Mesenteric fat pad (tissue), 1 donor: ENCODE measurements around the gene SLC22A17. TPM values are rescaled to one million over a fixed set of nuclear protein-coding genes. Genes with fewer than 3 reads are reported as not detected.
"Not testable (repeated sequence)": the region's sequence is repeated elsewhere in the genome, so short reads cannot be mapped to it uniquely, and the experiment has no call there.

Source experiments
- DNase-seq: peaks from one replicate; pipeline ENCODE4 v3.0.0-alpha.2; 2020; ENCODE audit warnings: low spot score
- long read RNA-seq: library from polyadenylated mRNA; unstranded; transcript quantifications from one replicate; pipeline ENCODE4 v2.0.0, GENCODE V29; 2020
- total RNA-seq: library from RNA; stranded (reverse); fragmentation: NEBNext Ultra II Directional; extraction: Animal tissue kit (Norgen Biotek cat#: 25700); gene quantifications from one replicate; pipeline ENCODE4 v1.2.1, GENCODE V29; 2021
- donor health status: DM: yes; HTN: yes; CAD: no.

SLC22A17 gene
- 7.0 TPM for total RNA-seq
- long read RNA-seq: 0 reads

GRCh38 chr14:23352506-23353432, at the start of gene SLC22A17:
Gene SLC22A17 (minus strand): TSS chr14:23352887.
- peak; percentile 89 for DNase-seq

- DNase-seq: no peak
Observed at GRCh38 chr14:23401291-23401690, 48.6 kb upstream of the SLC22A17 start.

DNA sequence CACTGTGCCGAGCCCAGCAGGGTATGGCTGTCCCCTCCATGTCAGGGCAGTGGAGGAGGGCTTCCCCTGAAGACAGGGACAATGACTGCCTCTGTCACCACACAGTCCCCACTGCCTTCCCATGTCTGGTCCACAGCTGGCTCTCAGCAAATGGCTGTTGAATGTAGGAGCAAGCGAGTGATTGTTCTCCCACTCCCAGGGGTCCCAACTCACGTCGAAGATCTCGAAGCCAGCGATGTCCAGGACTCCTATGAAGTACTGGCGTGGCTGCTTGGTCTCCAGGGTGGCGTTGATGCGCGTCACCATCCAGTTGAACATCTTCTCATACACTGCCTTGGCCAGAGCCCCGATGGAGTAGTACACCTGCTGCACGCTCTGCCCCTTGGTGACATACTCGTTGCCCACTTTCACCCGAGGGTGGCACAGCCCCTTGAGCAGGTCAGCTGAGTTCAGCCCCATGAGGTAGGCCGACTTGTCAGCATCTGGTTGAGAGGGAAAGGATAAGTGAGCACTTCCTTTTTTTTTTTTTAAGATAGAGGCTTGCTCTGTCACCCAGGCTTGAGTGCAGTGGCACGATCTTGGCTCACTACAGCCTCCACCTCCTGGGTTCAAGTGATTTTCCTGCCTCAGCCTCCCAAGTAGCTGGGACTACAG, 47.9 kb upstream of the SLC22A17 start:
- DNase-seq: not testable (repeated sequence)

GRCh38 chr14:23399591-23399990, 46.9 kb upstream of the SLC22A17 start:
- DNase-seq: no peak

DNA sequence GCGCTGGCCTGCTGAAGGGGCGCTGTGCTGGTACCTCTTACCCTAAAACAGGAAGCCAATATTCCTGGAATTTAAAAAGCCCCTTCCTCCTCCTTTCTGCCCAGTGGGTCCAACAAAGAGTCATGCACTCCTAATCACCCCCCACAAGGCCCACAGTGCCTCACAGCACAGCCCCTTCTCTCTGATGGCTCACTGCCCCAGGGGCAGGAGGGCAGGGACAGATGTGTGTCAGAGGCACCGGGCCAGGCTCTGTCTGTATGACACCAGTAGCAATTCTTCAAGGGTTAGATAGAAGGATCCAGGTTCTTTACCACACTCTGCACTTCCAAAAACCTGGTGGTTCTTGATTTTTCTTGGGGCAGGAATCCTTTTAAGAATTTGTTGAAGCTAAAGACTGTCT, 46.4 kb upstream of the SLC22A17 start:
- DNase-seq: no peak

GRCh38 chr14:23398348-23398747, 45.7 kb upstream of the SLC22A17 start:
- DNase-seq: no peak

DNA sequence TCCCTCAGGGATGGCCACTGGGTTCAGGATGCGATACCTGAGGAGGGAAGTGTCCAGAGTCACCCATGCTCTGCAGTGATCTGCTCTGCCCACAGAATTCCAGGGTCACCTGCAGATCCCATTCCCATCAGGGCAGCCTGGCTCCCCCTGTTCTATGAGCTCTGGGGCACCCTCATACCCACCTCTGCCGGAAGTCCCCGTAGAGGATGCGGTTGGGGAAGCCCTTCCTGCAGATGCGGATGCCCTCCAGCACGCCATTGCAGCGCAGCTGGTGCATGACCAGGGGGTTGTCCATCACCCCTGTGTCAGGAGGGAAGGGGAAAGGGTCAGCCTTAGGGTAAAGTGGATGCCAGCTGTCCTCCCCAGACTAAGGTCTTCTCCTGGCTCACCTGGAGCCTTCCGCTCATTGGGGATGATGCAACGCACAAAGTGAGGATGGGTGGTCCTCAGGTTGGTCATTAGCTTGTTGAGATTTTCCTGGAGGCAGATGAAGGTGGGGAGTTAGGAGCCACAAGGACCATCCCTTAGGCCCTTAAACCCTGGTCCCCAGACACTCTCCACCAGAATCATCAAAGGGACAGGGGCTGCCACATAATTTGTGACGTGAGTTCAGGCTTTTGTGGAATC, 44.2 kb upstream of the SLC22A17 start:
- DNase-seq: no peak

DNA sequence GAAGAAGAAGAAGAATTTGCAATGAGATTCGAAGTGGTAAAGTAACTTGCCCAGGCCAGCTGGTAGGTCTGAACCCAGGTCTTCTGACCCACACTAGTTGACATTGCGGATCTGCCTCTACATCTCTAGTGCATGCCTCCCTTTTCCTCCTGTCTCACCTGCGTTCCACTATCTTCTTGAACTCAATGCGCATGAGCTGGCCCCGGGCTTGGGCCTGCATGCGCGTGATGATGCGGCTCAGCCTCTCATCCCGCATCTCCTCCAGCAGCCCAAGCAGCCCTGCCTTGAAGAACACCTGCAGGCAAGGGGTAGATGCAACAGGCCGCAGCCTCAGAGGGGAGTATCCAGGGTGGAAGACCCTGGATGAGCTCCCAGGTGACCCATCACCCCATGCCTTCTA, 43.4 kb upstream of the SLC22A17 start:
- no peak for DNase-seq

DNA sequence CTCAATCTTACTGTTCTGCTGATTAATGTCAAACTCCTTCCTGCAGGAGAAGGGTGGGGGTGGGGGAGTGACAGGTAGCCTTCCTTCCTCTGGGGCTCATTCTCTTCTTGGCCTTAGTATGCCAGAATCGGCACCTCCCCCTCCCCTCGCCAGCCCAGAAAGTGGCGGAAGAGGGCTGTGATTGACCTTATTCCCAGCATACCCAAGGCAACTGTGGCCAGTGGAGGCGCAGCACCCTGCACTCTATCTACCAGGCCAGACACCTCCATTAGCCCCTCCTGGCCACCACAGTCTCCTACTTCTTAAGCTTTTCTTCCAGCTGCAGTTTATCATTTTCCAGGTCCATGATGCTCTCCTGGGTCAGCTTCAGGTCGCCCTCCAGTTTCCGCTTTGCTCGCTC, 39.9 kb upstream of the SLC22A17 start:
- DNase-seq: no peak

DNA sequence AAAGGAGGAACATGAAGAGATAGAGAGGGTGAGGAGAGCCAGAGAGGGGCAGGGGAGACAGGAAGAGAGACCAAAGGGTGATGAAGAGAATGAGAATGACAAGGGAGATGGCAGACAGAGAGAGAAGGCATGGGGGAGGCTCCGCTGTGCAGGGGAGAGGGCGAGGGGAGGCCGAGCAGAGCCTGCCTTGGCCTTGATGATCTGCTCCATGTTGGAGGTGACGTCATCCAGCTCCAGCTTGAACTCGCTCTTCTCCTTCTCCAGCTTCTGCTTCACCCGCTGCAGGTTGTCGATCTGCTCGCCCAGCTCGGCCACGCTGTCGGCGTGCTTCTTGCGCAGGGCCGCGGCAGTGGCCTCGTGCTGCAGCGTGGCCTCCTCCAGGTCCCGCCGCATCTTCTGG, 37.2 kb upstream of the SLC22A17 start:
- not testable (repeated sequence) for DNase-seq

- no peak for DNase-seq
Observed at GRCh38 chr14:23389396-23389795, 36.7 kb upstream of the SLC22A17 start.

- DNase-seq: no peak
Observed at GRCh38 chr14:23388996-23389395, 36.3 kb upstream of the SLC22A17 start.

DNA sequence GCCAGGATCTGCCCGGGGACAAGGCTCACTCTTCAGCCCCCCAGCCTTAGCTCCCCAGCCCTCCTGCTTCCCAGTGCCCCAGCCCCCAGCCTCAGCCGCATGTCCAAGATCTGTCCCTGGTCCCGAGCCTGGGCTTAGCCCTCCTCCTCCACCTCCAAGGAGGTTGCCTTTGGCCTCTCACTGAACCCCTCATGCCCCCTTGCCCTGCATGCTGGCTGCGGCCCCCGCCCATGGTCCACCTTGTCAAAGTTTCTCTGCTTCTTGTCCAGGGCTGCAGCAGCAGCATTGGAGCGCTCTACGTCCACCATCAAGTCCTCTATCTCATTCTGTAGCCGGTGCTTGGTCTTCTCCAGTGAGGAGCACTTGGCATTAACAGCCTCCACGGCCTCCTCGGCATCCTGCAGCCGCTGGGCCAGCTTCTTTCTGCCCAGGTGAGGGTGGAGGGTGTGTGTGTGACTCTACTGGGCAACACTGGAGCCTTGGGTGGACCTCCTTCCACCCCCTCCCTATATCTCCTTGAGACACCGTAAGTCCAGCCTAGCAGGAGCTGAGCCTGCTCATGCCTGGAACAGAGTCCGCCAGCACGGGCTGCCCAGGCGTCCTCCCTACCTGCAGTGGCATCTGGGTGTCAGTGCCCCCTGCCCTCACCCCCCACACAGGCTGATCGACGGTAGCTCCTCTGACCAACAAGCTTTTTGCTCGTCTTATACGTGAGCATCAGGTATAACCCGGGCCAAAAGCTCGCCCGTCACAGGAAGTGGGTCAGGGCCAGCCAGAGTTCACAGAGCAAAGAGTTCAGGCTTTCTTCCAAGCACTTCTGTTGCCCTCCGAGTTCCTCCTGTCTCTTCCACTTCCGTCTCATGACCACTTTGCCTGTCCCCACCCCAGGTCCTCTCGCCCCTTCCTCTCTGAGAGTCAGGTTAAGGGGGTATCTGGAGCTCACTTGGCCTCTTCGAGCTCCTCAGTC, 35.5 kb upstream of the SLC22A17 start:
- no peak for DNase-seq

DNA sequence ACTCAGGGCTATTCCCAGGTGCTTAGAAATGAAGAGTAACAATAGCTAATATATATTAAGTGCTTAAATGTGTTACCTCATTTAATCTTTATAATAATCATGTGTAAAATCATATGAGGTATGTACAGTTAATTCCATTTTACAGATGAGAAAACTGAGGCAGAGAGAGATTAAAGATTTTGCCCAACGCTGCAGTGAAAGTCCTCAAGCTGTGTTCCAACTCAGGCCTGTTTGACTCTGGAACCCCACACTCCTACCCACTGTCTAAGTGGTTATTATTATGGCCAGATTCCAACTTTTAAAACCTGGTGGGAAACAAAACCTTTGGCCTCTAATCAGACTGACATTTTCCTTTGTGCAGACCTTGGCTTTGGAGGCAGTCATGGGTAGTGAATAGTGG, 34.3 kb upstream of the SLC22A17 start:
- no peak for DNase-seq

GRCh38 chr14:23386266-23386657, 33.6 kb upstream of the SLC22A17 start:
- DNase-seq: not testable (repeated sequence)

GRCh38 chr14:23385642-23386265, 33.1 kb upstream of the SLC22A17 start:
- DNase-seq: no peak

- DNase-seq: no peak
Observed at GRCh38 chr14:23385244-23385641, 32.6 kb upstream of the SLC22A17 start.

- no peak for DNase-seq
Observed at GRCh38 chr14:23384364-23385080, 31.8 kb upstream of the SLC22A17 start.

- no peak for DNase-seq
Observed at GRCh38 chr14:23382731-23383440, 30.2 kb upstream of the SLC22A17 start.
